Measurements from ENCODE around the gene NAB1. TPM values are rescaled to one million over a fixed set of nuclear protein-coding genes. Genes with fewer than 3 reads are reported as not detected.

Gene NAB1
- total RNA-seq: 10 to 100 TPM; 20.4 to 21.1 TPM

GRCh38 chr2:190649035-190649797 is at the start of gene NAB1:
TSS of gene NAB1 (plus strand) at chr2:190649083. CDS start at chr2:190659177, 10,094 bp downstream.

Other genes with a start within 250 kb of the NAB1 start
- 10 to 100 TPM; 38.5 to 40.3 TPM for gene MFSD6, start 240.7 kb upstream of the NAB1 start, total RNA-seq
- 10 to 100 TPM; 23.1 to 23.6 TPM for gene NEMP2, start 114.4 kb upstream of the NAB1 start, total RNA-seq
- 100 to 1,000 TPM; 154 to 167 TPM for gene GLS, start 231.7 kb downstream of the NAB1 start, total RNA-seq

Measured in activated naive CD4-positive, alpha-beta T cell treated with anti-CD3 and anti-CD28 coated beads, Interleukin-2, amount 10 ng/mL, durations not matched to agents 5 hours and 36 hours (primary cell).